Rectal smooth muscle tissue (tissue), 1 donor: ENCODE results near the gene AXDND1.
"Not testable (repeated sequence)": the region's sequence is repeated elsewhere in the genome, so short reads cannot be mapped to it uniquely, and the experiment has no call there.

Source experiments
- H3K27ac ChIP-seq: one replicate; pipeline ENCODE4 v1.7.0; 2013; ENCODE audit warnings: low read depth, low read length, inconsistent platforms
- H3K27me3 ChIP-seq: one replicate; pipeline ENCODE4 v1.7.0; 2013; ENCODE audit warnings: low read length; ENCODE audit not compliant: control insufficient read depth, insufficient read depth
- H3K36me3 ChIP-seq: one replicate; pipeline ENCODE4 v1.7.0; 2013; ENCODE audit warnings: low read length; ENCODE audit not compliant: control insufficient read depth, insufficient read depth
- H3K4me1 ChIP-seq: one replicate; pipeline ENCODE4 v1.7.0; 2013; ENCODE audit warnings: low read length; ENCODE audit not compliant: control insufficient read depth, insufficient read depth
- H3K4me3 ChIP-seq: one replicate; pipeline ENCODE4 v1.7.0; 2013; ENCODE audit warnings: low read length
- H3K9ac ChIP-seq: one replicate; pipeline ENCODE4 v1.7.0; 2013; ENCODE audit warnings: low read length

AXDND1 gene

GRCh38 chr1:179441501-179441900, 75.7 kb downstream of the AXDND1 start:
- Histone ChIP-seq H3K9ac (no peak overlapping the region), H3K27ac (no peak overlapping the region), H3K4me1 (no peaks in the 10 kb centered on the region), H3K36me3 (no peaks in the 10 kb centered on the region), H3K27me3 (no peaks in the 10 kb centered on the region), H3K4me3 (no peak overlapping the region)

- H3K36me3 ChIP-seq, H3K4me1 ChIP-seq, H3K9ac ChIP-seq, H3K27ac ChIP-seq, H3K4me3 ChIP-seq, H3K27me3 ChIP-seq: not testable (repeated sequence)
Observed at GRCh38 chr1:179442846-179443245, 77.1 kb downstream of the AXDND1 start.

- Histone ChIP-seq H3K27me3 (no peaks in the 10 kb centered on the region), H3K36me3 (no peaks in the 10 kb centered on the region), H3K27ac (no peak overlapping the region), H3K4me3 (no peak overlapping the region), H3K4me1 (no peaks in the 10 kb centered on the region), H3K9ac (no peak overlapping the region)
Observed at GRCh38 chr1:179445593-179445992, 79.8 kb downstream of the AXDND1 start.

GRCh38 chr1:179447489-179447888, 81.7 kb downstream of the AXDND1 start:
- H3K4me3 ChIP-seq, result no peak overlapping the region

GRCh38 chr1:179448437-179449149, 82.8 kb downstream of the AXDND1 start:
- Histone ChIP-seq H3K27me3 (no peaks in the 10 kb centered on the region), H3K36me3 (no peaks in the 10 kb centered on the region), H3K4me3 (no peak overlapping the region), H3K9ac (no peak overlapping the region), H3K4me1 (no peaks in the 10 kb centered on the region), H3K27ac (no peak overlapping the region)

More at GRCh38 chr1:179447489-179447888, 81.7 kb downstream of the AXDND1 start:
- no peaks in the 10 kb centered on the region for H3K27me3 ChIP-seq
- H3K36me3 ChIP-seq, result no peaks in the 10 kb centered on the region
- no peak overlapping the region for H3K27ac ChIP-seq
- H3K4me1 ChIP-seq, result no peaks in the 10 kb centered on the region
- H3K9ac ChIP-seq, result no peak overlapping the region

- not testable (repeated sequence) for H3K9ac ChIP-seq, H3K27ac ChIP-seq, H3K27me3 ChIP-seq, H3K4me1 ChIP-seq, H3K4me3 ChIP-seq, H3K36me3 ChIP-seq
Observed at GRCh38 chr1:179459606-179460206, 93.9 kb downstream of the AXDND1 start.

- not testable (repeated sequence) for H3K4me1 ChIP-seq, H3K9ac ChIP-seq, H3K27me3 ChIP-seq, H3K36me3 ChIP-seq, H3K27ac ChIP-seq, H3K4me3 ChIP-seq
Observed at GRCh38 chr1:179465661-179466060, 99.9 kb downstream of the AXDND1 start.

GRCh38 chr1:179474713-179475112, 108.9 kb downstream of the AXDND1 start:
- Histone ChIP-seq H3K4me3 (no peak overlapping the region), H3K36me3 (no peaks in the 10 kb centered on the region), H3K9ac (no peak overlapping the region), H3K27ac (no peak overlapping the region), H3K27me3 (no peaks in the 10 kb centered on the region), H3K4me1 (no peaks in the 10 kb centered on the region)

- Histone ChIP-seq H3K4me3 (no peak overlapping the region), H3K27me3 (no peaks in the 10 kb centered on the region), H3K27ac (no peak overlapping the region), H3K36me3 (no peaks in the 10 kb centered on the region), H3K9ac (no peak overlapping the region), H3K4me1 (no peaks in the 10 kb centered on the region)
Observed at GRCh38 chr1:179476484-179476883, 110.7 kb downstream of the AXDND1 start.

GRCh38 chr1:179478370-179478769, 112.6 kb downstream of the AXDND1 start:
- no peak overlapping the region for H3K27ac ChIP-seq
- H3K4me3 ChIP-seq, result no peak overlapping the region
- H3K9ac ChIP-seq, result no peak overlapping the region
- H3K27me3 ChIP-seq, result no peaks in the 10 kb centered on the region
- no peaks in the 10 kb centered on the region for H3K4me1 ChIP-seq
- no peaks in the 10 kb centered on the region for H3K36me3 ChIP-seq

GRCh38 chr1:179490611-179491010, 124.8 kb downstream of the AXDND1 start:
- no peaks in the 10 kb centered on the region for H3K4me1 ChIP-seq
- no peaks in the 10 kb centered on the region for H3K36me3 ChIP-seq

GRCh38 chr1:179493323-179493722, 127.6 kb downstream of the AXDND1 start:
- no peak overlapping the region for H3K4me3 ChIP-seq
- H3K36me3 ChIP-seq, result no peaks in the 10 kb centered on the region
- no peak overlapping the region for H3K27ac ChIP-seq
- no peaks in the 10 kb centered on the region for H3K4me1 ChIP-seq
- H3K27me3 ChIP-seq, result no peaks in the 10 kb centered on the region
- H3K9ac ChIP-seq, result no peak overlapping the region

More at GRCh38 chr1:179490611-179491010, 124.8 kb downstream of the AXDND1 start:
- Histone ChIP-seq H3K4me3 (no peak overlapping the region), H3K27ac (no peak overlapping the region), H3K9ac (no peak overlapping the region), H3K27me3 (no peaks in the 10 kb centered on the region)

- Histone ChIP-seq H3K4me1 (no peaks in the 10 kb centered on the region), H3K27ac (no peak overlapping the region), H3K36me3 (no peaks in the 10 kb centered on the region), H3K9ac (no peak overlapping the region), H3K27me3 (no peaks in the 10 kb centered on the region), H3K4me3 (no peak overlapping the region)
Observed at GRCh38 chr1:179506199-179506598, 140.4 kb downstream of the AXDND1 start.
